ENCODE data around the gene LDLRAD4.
"Not testable (repeated sequence)": the region's sequence is repeated elsewhere in the genome, so short reads cannot be mapped to it uniquely, and the experiment has no call there.

The LDLRAD4 gene

GRCh38 chr18:13330996-13331395 is 112.4 kb downstream of the LDLRAD4 start:
- peaks cover 0 to 6% of the 10 kb centered on the region in 2 donors for H3K9me3 ChIP-seq (ENCODE audit: control insufficient read depth in 1 of 2, low read length in 2 of 2)
- H3K27ac ChIP-seq (ENCODE audit: low read depth, low read length) = no peak overlapping the region
- no peak overlapping the region for H3K4me3 ChIP-seq (ENCODE audit: low read depth in 1 of 2, low read length in 2 of 2)
- no peaks in the 10 kb centered on the region for H3K36me3 ChIP-seq (ENCODE audit: control insufficient read depth in 1 of 2, insufficient read depth in 2 of 2, low read length in 2 of 2)
- no peak overlapping the region for H3K9ac ChIP-seq (ENCODE audit: low read depth in 1 of 2, low read length in 2 of 2)
- no peaks in the 10 kb centered on the region for H3K27me3 ChIP-seq (ENCODE audit: control insufficient read depth in 1 of 2, insufficient read depth in 2 of 2, low read length in 2 of 2)
- H3K4me1 ChIP-seq (ENCODE audit: control insufficient read depth in 1 of 2, insufficient read depth in 2 of 2, low read length in 2 of 2) = no peaks in the 10 kb centered on the region

DNA sequence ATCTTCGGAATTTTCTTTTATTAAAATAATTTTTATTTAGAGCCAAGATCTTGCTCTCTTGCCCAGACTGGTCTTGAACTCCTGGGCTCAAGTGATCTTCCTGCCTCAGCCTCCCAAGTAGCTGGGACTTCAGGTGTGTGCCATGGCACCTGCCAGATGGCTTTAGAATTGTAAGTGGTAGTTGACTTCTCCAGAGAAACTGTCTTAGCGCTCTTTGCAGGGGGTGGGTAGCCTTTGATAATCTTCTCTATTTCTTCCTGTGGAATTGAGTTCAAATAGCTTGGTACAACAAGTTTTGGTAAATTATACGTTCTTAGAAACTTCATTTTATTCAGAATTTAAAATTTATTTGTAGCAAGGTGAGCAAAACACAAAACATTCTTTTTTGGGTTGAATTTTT is 113.3 kb downstream of the LDLRAD4 start:
- Histone ChIP-seq H3K27ac (ENCODE audit: low read depth, low read length) (no peak overlapping the region), H3K9ac (ENCODE audit: low read depth in 1 of 2, low read length in 2 of 2) (no peak overlapping the region), H3K36me3 (ENCODE audit: control insufficient read depth in 1 of 2, insufficient read depth in 2 of 2, low read length in 2 of 2) (no peaks in the 10 kb centered on the region), H3K9me3 (ENCODE audit: control insufficient read depth in 1 of 2, low read length in 2 of 2) (peaks cover 0 to 6% of the 10 kb centered on the region in 2 donors), H3K27me3 (ENCODE audit: control insufficient read depth in 1 of 2, insufficient read depth in 2 of 2, low read length in 2 of 2) (no peaks in the 10 kb centered on the region), H3K4me1 (ENCODE audit: control insufficient read depth in 1 of 2, insufficient read depth in 2 of 2, low read length in 2 of 2) (no peaks in the 10 kb centered on the region), H3K4me3 (ENCODE audit: low read depth in 1 of 2, low read length in 2 of 2) (no peak overlapping the region)

GRCh38 chr18:13332874-13333273 is 114.3 kb downstream of the LDLRAD4 start:
- Histone ChIP-seq H3K4me3 (ENCODE audit: low read depth in 1 of 2, low read length in 2 of 2) (no peak overlapping the region), H3K9ac (ENCODE audit: low read depth in 1 of 2, low read length in 2 of 2) (no peak overlapping the region), H3K36me3 (ENCODE audit: control insufficient read depth in 1 of 2, insufficient read depth in 2 of 2, low read length in 2 of 2) (no peaks in the 10 kb centered on the region), H3K27ac (ENCODE audit: low read depth, low read length) (no peak overlapping the region), H3K4me1 (ENCODE audit: control insufficient read depth in 1 of 2, insufficient read depth in 2 of 2, low read length in 2 of 2) (peaks cover 0 to under 1% of the 10 kb centered on the region in 2 donors), H3K9me3 (ENCODE audit: control insufficient read depth in 1 of 2, low read length in 2 of 2) (peaks cover 0 to 6% of the 10 kb centered on the region in 2 donors), H3K27me3 (ENCODE audit: control insufficient read depth in 1 of 2, insufficient read depth in 2 of 2, low read length in 2 of 2) (no peaks in the 10 kb centered on the region)

- Histone ChIP-seq H3K9me3 (ENCODE audit: control insufficient read depth in 1 of 2, low read length in 2 of 2) (peaks cover 0 to 9% of the 10 kb centered on the region in 2 donors), H3K9ac (ENCODE audit: low read depth in 1 of 2, low read length in 2 of 2) (no peak overlapping the region), H3K36me3 (ENCODE audit: control insufficient read depth in 1 of 2, insufficient read depth in 2 of 2, low read length in 2 of 2) (no peaks in the 10 kb centered on the region), H3K4me1 (ENCODE audit: control insufficient read depth in 1 of 2, insufficient read depth in 2 of 2, low read length in 2 of 2) (peaks cover 6 to 7% of the 10 kb centered on the region in 2 donors), H3K27ac (ENCODE audit: low read depth, low read length) (no peak overlapping the region), H3K4me3 (ENCODE audit: low read depth in 1 of 2, low read length in 2 of 2) (no peak overlapping the region), H3K27me3 (ENCODE audit: control insufficient read depth in 1 of 2, insufficient read depth in 2 of 2, low read length in 2 of 2) (no peaks in the 10 kb centered on the region)
Observed at GRCh38 chr18:13335903-13336302, 117.3 kb downstream of the LDLRAD4 start.

DNA sequence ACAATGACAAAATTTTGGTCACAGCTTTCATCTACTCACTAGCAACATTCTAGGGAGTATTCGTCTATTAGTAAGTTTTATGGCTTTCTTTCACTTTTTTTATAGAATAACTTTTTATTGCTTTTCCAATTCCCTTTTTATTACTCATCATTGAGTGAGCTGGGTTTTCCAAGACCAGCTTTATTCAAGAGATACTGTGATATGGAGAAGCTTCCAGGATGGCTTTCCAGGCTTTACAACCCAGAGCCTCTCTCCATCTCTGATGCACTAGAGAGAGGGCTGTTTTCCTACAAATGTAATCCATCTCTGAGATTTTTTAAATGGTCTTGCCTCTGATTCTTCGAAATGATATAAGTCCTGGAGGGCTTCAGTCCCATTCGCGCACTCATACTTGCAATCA is 118.3 kb downstream of the LDLRAD4 start:
- Histone ChIP-seq H3K36me3 (ENCODE audit: control insufficient read depth in 1 of 2, insufficient read depth in 2 of 2, low read length in 2 of 2) (no peaks in the 10 kb centered on the region), H3K9me3 (ENCODE audit: control insufficient read depth in 1 of 2, low read length in 2 of 2) (peaks cover 3 to 11% of the 10 kb centered on the region in 2 donors), H3K9ac (ENCODE audit: low read depth in 1 of 2, low read length in 2 of 2) (no peak overlapping the region), H3K4me3 (ENCODE audit: low read depth in 1 of 2, low read length in 2 of 2) (no peak overlapping the region), H3K4me1 (ENCODE audit: control insufficient read depth in 1 of 2, insufficient read depth in 2 of 2, low read length in 2 of 2) (peaks cover 6 to 7% of the 10 kb centered on the region in 2 donors), H3K27me3 (ENCODE audit: control insufficient read depth in 1 of 2, insufficient read depth in 2 of 2, low read length in 2 of 2) (no peaks in the 10 kb centered on the region), H3K27ac (ENCODE audit: low read depth, low read length) (no peak overlapping the region)

- Histone ChIP-seq H3K4me1 (ENCODE audit: control insufficient read depth in 1 of 2, insufficient read depth in 2 of 2, low read length in 2 of 2) (peaks cover 6 to 7% of the 10 kb centered on the region in 2 donors), H3K9me3 (ENCODE audit: control insufficient read depth in 1 of 2, low read length in 2 of 2) (peaks cover 3 to 11% of the 10 kb centered on the region in 2 donors), H3K27ac (ENCODE audit: low read depth, low read length) (no peak overlapping the region), H3K27me3 (ENCODE audit: control insufficient read depth in 1 of 2, insufficient read depth in 2 of 2, low read length in 2 of 2) (no peaks in the 10 kb centered on the region), H3K36me3 (ENCODE audit: control insufficient read depth in 1 of 2, insufficient read depth in 2 of 2, low read length in 2 of 2) (no peaks in the 10 kb centered on the region), H3K9ac (ENCODE audit: low read depth in 1 of 2, low read length in 2 of 2) (no peak overlapping the region), H3K4me3 (ENCODE audit: low read depth in 1 of 2, low read length in 2 of 2) (no peak overlapping the region)
Observed at GRCh38 chr18:13337369-13337768, 118.8 kb downstream of the LDLRAD4 start.

GRCh38 chr18:13338318-13338717 is 119.8 kb downstream of the LDLRAD4 start:
- peaks cover 3 to 5% of the 10 kb centered on the region in 2 donors for H3K9me3 ChIP-seq (ENCODE audit: control insufficient read depth in 1 of 2, low read length in 2 of 2)
- no peak overlapping the region for H3K9ac ChIP-seq (ENCODE audit: low read depth in 1 of 2, low read length in 2 of 2)
- peaks cover 6 to 7% of the 10 kb centered on the region in 2 donors for H3K4me1 ChIP-seq (ENCODE audit: control insufficient read depth in 1 of 2, insufficient read depth in 2 of 2, low read length in 2 of 2)
- no peak overlapping the region for H3K4me3 ChIP-seq (ENCODE audit: low read depth in 1 of 2, low read length in 2 of 2)
- H3K36me3 ChIP-seq (ENCODE audit: control insufficient read depth in 1 of 2, insufficient read depth in 2 of 2, low read length in 2 of 2) = no peaks in the 10 kb centered on the region
- H3K27ac ChIP-seq (ENCODE audit: low read depth, low read length) = no peak overlapping the region
- no peaks in the 10 kb centered on the region for H3K27me3 ChIP-seq (ENCODE audit: control insufficient read depth in 1 of 2, insufficient read depth in 2 of 2, low read length in 2 of 2)

DNA sequence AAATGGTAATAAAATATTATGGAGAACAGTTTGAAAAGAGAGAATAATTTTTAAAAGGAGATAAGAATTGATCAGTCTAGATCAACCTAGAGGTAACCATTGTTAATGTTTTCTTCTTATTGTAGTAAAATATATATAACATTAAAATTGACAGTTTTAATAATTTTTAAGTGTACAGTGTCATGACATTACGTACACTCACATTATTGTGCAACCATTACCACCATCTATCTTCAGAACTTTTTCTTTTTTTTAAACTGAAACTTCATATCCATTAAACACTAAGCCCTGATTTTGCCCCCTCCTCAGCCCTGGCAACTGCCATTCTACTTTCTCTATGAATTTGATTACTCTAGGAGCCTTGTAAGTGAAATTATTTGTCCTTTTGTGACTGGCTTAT is 121.1 kb downstream of the LDLRAD4 start:
- H3K4me1 ChIP-seq (ENCODE audit: control insufficient read depth in 1 of 2, insufficient read depth in 2 of 2, low read length in 2 of 2) = peaks cover 6 to 7% of the 10 kb centered on the region in 2 donors
- H3K27me3 ChIP-seq (ENCODE audit: control insufficient read depth in 1 of 2, insufficient read depth in 2 of 2, low read length in 2 of 2) = no peaks in the 10 kb centered on the region
- no peaks in the 10 kb centered on the region for H3K36me3 ChIP-seq (ENCODE audit: control insufficient read depth in 1 of 2, insufficient read depth in 2 of 2, low read length in 2 of 2)
- no peak overlapping the region for H3K27ac ChIP-seq (ENCODE audit: low read depth, low read length)
- no peak overlapping the region for H3K9ac ChIP-seq (ENCODE audit: low read depth in 1 of 2, low read length in 2 of 2)
- no peak overlapping the region for H3K4me3 ChIP-seq (ENCODE audit: low read depth in 1 of 2, low read length in 2 of 2)
- H3K9me3 ChIP-seq (ENCODE audit: control insufficient read depth in 1 of 2, low read length in 2 of 2) = peaks cover 3 to 5% of the 10 kb centered on the region in 2 donors

- not testable (repeated sequence) for H3K36me3 ChIP-seq (ENCODE audit: control insufficient read depth in 1 of 2, insufficient read depth in 2 of 2, low read length in 2 of 2); H3K27me3 ChIP-seq (ENCODE audit: control insufficient read depth in 1 of 2, insufficient read depth in 2 of 2, low read length in 2 of 2); H3K9ac ChIP-seq (ENCODE audit: low read depth in 1 of 2, low read length in 2 of 2); H3K4me3 ChIP-seq (ENCODE audit: low read depth in 1 of 2, low read length in 2 of 2); H3K27ac ChIP-seq (ENCODE audit: low read depth, low read length); H3K4me1 ChIP-seq (ENCODE audit: control insufficient read depth in 1 of 2, insufficient read depth in 2 of 2, low read length in 2 of 2); H3K9me3 ChIP-seq (ENCODE audit: control insufficient read depth in 1 of 2, low read length in 2 of 2)
Observed at GRCh38 chr18:13346449-13346848, 127.9 kb downstream of the LDLRAD4 start.

- Histone ChIP-seq H3K9ac (ENCODE audit: low read depth in 1 of 2, low read length in 2 of 2) (no peak overlapping the region), H3K9me3 (ENCODE audit: control insufficient read depth in 1 of 2, low read length in 2 of 2) (peaks cover 0 to 8% of the 10 kb centered on the region in 2 donors), H3K4me3 (ENCODE audit: low read depth in 1 of 2, low read length in 2 of 2) (no peak overlapping the region), H3K4me1 (ENCODE audit: control insufficient read depth in 1 of 2, insufficient read depth in 2 of 2, low read length in 2 of 2) (no peaks in the 10 kb centered on the region), H3K27ac (ENCODE audit: low read depth, low read length) (no peak overlapping the region), H3K36me3 (ENCODE audit: control insufficient read depth in 1 of 2, insufficient read depth in 2 of 2, low read length in 2 of 2) (no peaks in the 10 kb centered on the region), H3K27me3 (ENCODE audit: control insufficient read depth in 1 of 2, insufficient read depth in 2 of 2, low read length in 2 of 2) (no peaks in the 10 kb centered on the region)
Observed at GRCh38 chr18:13353084-13353823, 134.7 kb downstream of the LDLRAD4 start.

Data from duodenal mucosa (tissue), 2 donors.